ENCODE data around the gene NR3C2. TPM values are rescaled to one million over a fixed set of nuclear protein-coding genes. Genes with fewer than 3 reads are reported as not detected.

Gene NR3C2
- total RNA-seq, 2 donors from 2014 or later: 0.44 to 0.82 TPM

DNA sequence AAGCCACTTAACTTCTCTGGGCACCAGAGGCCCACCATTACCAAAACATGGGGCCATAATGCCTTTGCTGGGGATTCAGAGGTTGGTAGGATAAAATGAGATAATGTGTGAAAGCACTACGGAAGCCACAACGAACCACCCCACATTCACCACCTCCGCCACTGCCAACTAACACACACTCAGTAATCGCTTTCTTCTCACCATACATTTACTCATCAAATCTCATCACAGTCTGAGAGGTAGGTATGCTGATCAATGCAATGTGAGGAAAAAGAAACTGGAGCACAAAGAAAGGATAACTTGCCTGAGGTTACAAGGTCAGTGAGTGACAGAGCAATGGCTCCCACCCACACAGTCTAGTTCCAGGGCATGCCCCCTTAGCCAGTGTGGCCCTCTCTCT, 257.3 kb downstream of the NR3C2 start:
- Mint-ChIP-seq H3K9me3 (no peaks in the 10 kb centered on the region), H3K27ac (no peak overlapping the region), H3K4me3 (no peak overlapping the region), H3K36me3 (ENCODE audit: low read depth) (no peaks in the 10 kb centered on the region), H3K27me3 (ENCODE audit: insufficient read depth) (no peaks in the 10 kb centered on the region), H3K4me1 (peaks cover 4% of the 10 kb centered on the region)
- H3K27ac ChIP-seq (ENCODE audit: low read depth, low read length): no peak overlapping the region
- no peak overlapping the region for H3K9ac ChIP-seq (ENCODE audit: extremely low read depth, low read length, poor library complexity, severe bottlenecking)
- H3K4me1 ChIP-seq (ENCODE audit: control insufficient read depth, insufficient read depth, low read length): peaks cover 4% of the 10 kb centered on the region
- H3K9me3 ChIP-seq (ENCODE audit: control insufficient read depth, low read length): no peaks in the 10 kb centered on the region
- H3K36me3 ChIP-seq (ENCODE audit: control insufficient read depth, insufficient read depth, low read length): no peaks in the 10 kb centered on the region
- H3K4me3 ChIP-seq (ENCODE audit: low read length): no peak overlapping the region
- no peaks in the 10 kb centered on the region for H3K27me3 ChIP-seq (ENCODE audit: control insufficient read depth, insufficient read depth, low read length, poor library complexity, severe bottlenecking)
- WGBS, 2 experiments (ENCODE audit: insufficient coverage in 1 of 2, insufficient read length in 1 of 2): 85% methylated on average over 4 of the region's 4 CpGs; no CpG with 5 or more reads in 1 of the 2 experiments
- DNase-seq: no peak
- no peak for TF ChIP-seq CTCF (conservative IDR thresholded peaks at IDR 0.05)

GRCh38 chr4:148182230-148182911, 259.8 kb downstream of the NR3C2 start:
- no peaks in the 10 kb centered on the region for H3K36me3 ChIP-seq (ENCODE audit: control insufficient read depth, insufficient read depth, low read length)
- TF ChIP-seq CTCF (conservative IDR thresholded peaks at IDR 0.05): no peak
- Mint-ChIP-seq H3K4me1 (peaks cover 4% of the 10 kb centered on the region), H3K27ac (no peak overlapping the region), H3K9me3 (no peaks in the 10 kb centered on the region), H3K4me3 (no peak overlapping the region), H3K36me3 (ENCODE audit: low read depth) (no peaks in the 10 kb centered on the region), H3K27me3 (ENCODE audit: insufficient read depth) (no peaks in the 10 kb centered on the region)
- H3K4me1 ChIP-seq (ENCODE audit: control insufficient read depth, insufficient read depth, low read length): peaks cover 4% of the 10 kb centered on the region
- no peak for DNase-seq
- no peak overlapping the region for H3K27ac ChIP-seq (ENCODE audit: low read depth, low read length)
- H3K9me3 ChIP-seq (ENCODE audit: control insufficient read depth, low read length): no peaks in the 10 kb centered on the region
- no peaks in the 10 kb centered on the region for H3K27me3 ChIP-seq (ENCODE audit: control insufficient read depth, insufficient read depth, low read length, poor library complexity, severe bottlenecking)
- no peak overlapping the region for H3K9ac ChIP-seq (ENCODE audit: extremely low read depth, low read length, poor library complexity, severe bottlenecking)
- no peak overlapping the region for H3K4me3 ChIP-seq (ENCODE audit: low read length)
- WGBS, 2 experiments (ENCODE audit: insufficient coverage in 1 of 2, insufficient read length in 1 of 2): 70 to 100% methylated on average over 1 of the region's 3 CpGs

GRCh38 chr4:148173397-148174017, 268.7 kb downstream of the NR3C2 start:
- peaks cover 5% of the 10 kb centered on the region for H3K36me3 Mint-ChIP-seq (ENCODE audit: low read depth)
- peaks cover 11% of the 10 kb centered on the region for H3K9me3 Mint-ChIP-seq
- H3K4me3 Mint-ChIP-seq: no peak overlapping the region

More at GRCh38 chr4:148173397-148174017, 268.7 kb downstream of the NR3C2 start:
- Mint-ChIP-seq H3K27ac (no peak overlapping the region), H3K27me3 (ENCODE audit: insufficient read depth) (peaks cover 3% of the 10 kb centered on the region), H3K4me1 (peaks cover 17% of the 10 kb centered on the region)
- H3K9me3 ChIP-seq (ENCODE audit: control insufficient read depth, low read length): peaks cover 19% of the 10 kb centered on the region
- no peaks in the 10 kb centered on the region for H3K4me1 ChIP-seq (ENCODE audit: control insufficient read depth, insufficient read depth, low read length)
- H3K9ac ChIP-seq (ENCODE audit: extremely low read depth, low read length, poor library complexity, severe bottlenecking): no peak overlapping the region
- peak overlapping the region; percentile 26 for H3K4me3 ChIP-seq (ENCODE audit: low read length)
- no peak overlapping the region for H3K27ac ChIP-seq (ENCODE audit: low read depth, low read length)
- H3K27me3 ChIP-seq (ENCODE audit: control insufficient read depth, insufficient read depth, low read length, poor library complexity, severe bottlenecking): no peaks in the 10 kb centered on the region
- TF ChIP-seq CTCF (conservative IDR thresholded peaks at IDR 0.05): no peak
- WGBS, 2 experiments (ENCODE audit: insufficient coverage in 1 of 2, insufficient read length in 1 of 2): 88 to 93% methylated on average over 3 to 5 of the region's 5 CpGs
- DNase-seq: no peak
- H3K36me3 ChIP-seq (ENCODE audit: control insufficient read depth, insufficient read depth, low read length): no peaks in the 10 kb centered on the region
